Cardiac fibroblast (primary cell): ENCODE measurements around the gene PCDH9.
A peak's percentile ranks its signal among the peaks of the same experiment; 100 is the strongest.

Experiments used
- DNase-seq, 2 donors: peaks; one replicate each; pipeline versions ENCODE4 v3.0.0 to v3.0.0-alpha.2; 2010; ENCODE audit warnings: low read depth in 2 of 2
- H3K4me3 ChIP-seq, 2 donors: replicated peaks in 1 of 2; 1 replicate in 1 of 2; 2 replicates in 1 of 2; pipeline ENCODE4 v1.5.1; 2011; ENCODE audit warnings: low read depth in 2 of 2, low read length in 2 of 2, mild to moderate bottlenecking in 2 of 2, moderate library complexity in 1 of 2
- CTCF ChIP-seq: IDR thresholded peaks from one replicate; pipeline ENCODE4 v1.5.1; 2011; ENCODE audit warnings: low read depth, mild to moderate bottlenecking, low read length, inconsistent platforms

PCDH9 gene

DNA sequence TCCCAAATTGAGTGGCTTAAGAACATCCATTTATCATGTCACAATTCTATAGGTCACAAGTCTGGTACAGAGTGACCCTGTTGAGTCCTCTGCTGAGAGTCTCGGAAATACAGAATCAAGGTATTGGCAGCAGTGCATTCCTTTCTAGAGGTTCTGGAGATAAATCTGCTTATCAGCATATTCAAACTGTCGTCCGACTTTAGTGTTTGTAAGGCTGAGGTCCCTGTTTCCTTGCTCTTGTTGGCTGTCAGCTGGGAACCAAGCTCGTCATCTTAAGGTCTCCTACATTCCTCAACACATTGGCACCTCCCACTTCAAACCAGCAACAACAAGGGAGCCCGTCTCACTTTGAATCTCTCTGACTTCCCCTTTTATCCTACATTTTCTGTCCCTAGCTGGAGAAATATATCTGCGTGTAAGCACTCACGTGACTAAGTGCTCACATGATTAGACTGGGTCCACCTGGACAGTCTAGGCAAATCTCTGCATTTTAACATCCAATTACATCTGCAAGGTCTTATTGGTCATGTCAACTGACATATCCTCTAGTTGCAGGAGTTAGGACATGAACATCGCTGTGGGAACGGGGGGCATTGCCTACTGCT lies 886.8 kb downstream of the PCDH9 start:
- H3K4me3 ChIP-seq = no peak overlapping the region
- TF ChIP-seq CTCF = no peak
- DNase-seq = no peak

- no peak for DNase-seq
- no peak for TF ChIP-seq CTCF
- no peak overlapping the region for H3K4me3 ChIP-seq
Measured at GRCh38 chr13:66341635-66342377, 888.3 kb downstream of the PCDH9 start.

GRCh38 chr13:66339214-66339613 lies 890.9 kb downstream of the PCDH9 start:
- DNase-seq = no peak
- no peak overlapping the region for H3K4me3 ChIP-seq
- TF ChIP-seq CTCF = no peak

DNA sequence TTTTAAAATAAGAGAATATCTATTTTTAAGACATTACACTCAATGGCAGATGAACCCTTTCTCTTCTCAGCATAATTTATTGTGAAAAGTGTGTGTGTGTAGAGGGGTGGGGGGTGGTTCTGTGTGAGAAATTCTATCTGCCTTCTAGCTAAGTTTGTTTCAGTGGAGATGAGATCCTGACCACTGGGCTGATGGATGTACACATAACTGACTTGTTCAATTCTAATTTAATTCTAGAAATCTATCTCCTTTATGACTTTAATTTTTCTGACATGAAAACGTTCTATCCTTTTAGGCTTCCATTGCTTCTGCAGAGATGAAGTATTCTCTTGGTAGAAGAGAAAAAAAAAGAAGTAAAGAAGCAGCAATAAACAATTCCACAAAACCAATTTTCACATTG lies 891.6 kb downstream of the PCDH9 start:
- DNase-seq = no peak
- no peak for TF ChIP-seq CTCF

DNA sequence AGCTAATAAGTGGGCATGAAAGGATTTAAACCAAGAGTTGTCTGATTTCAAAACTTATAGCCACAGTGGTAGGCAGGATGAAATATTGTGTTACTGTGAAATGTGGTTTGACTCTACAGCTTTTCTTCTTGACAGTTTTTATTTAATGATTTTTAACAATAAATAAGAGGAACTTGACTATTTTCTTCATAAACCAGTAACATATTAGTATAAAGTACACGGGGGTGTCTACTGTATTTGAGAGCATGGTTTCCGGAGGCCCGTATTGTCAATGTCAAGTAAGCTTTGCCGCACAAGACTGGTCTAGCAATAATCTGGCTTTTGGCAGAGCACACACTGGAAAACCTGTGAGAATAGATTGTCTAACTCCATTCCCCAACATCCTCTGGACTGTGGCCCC lies 894.5 kb downstream of the PCDH9 start:
- H3K4me3 ChIP-seq = no peak overlapping the region
- no peak for TF ChIP-seq CTCF
- no peak for DNase-seq

More for the DNA sequence above, 891.6 kb downstream of the PCDH9 start:
- no peak overlapping the region for H3K4me3 ChIP-seq

- TF ChIP-seq CTCF = no peak
- no peak overlapping the region for H3K4me3 ChIP-seq
- peak in 1 of 2 donors; percentile 65 for DNase-seq
Measured at GRCh38 chr13:66329988-66330451, 900.1 kb downstream of the PCDH9 start.

DNA sequence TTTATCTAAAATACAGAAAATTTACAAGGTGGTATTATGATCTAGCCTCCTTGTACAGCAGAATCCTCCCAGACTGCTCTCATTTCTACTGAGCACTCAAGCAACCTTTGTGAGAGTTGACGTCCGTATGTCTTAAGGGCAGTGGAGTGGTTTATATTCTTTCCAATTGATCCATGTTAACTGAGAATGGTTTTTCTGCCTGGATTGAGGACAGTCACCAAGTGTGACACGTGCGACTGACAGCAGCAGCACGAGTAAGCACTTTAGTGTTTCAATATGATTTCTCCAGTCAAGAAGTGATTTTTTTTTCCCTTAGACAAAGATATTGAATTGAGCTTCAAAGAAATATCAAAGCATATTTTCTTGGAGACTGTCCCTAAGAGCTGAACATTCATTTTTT lies 901.7 kb downstream of the PCDH9 start:
- DNase-seq = no peak
- no peak for TF ChIP-seq CTCF
- no peak overlapping the region for H3K4me3 ChIP-seq
